HepG2 (cell line): ENCODE measurements around the gene ABHD15. TPM values are rescaled to one million over a fixed set of nuclear protein-coding genes. Genes with fewer than 3 reads are reported as not detected.

Experiments
- KAT2B ChIP-seq: fragments of 150-350 bp; IDR thresholded peaks from 2 replicates; pipeline ENCODE4 v1.6.1; 2014; ENCODE audit warnings: low read depth, low read length, borderline replicate concordance
- KIAA2018 ChIP-seq: sonication (generic); formaldehyde crosslinking; IDR thresholded peaks from 2 replicates; pipeline ENCODE4 v1.5.0; 2020; ENCODE audit warnings: mild to moderate bottlenecking, missing genetic modification reagents, borderline replicate concordance
- MIXL1 ChIP-seq: IDR thresholded peaks from 2 replicates; pipeline ENCODE4 v1.6.1; 2016
- SRF ChIP-seq: IDR thresholded peaks from 2 replicates; pipeline ENCODE4 v1.6.1; 2011; ENCODE audit warnings: mild to moderate bottlenecking, low read depth, low read length, moderate library complexity
- ZNF75D ChIP-seq: sonication (generic); formaldehyde crosslinking; IDR thresholded peaks from 2 replicates; pipeline ENCODE4 v1.8.1; 2023; ENCODE audit warnings: missing genetic modification reagents, mild to moderate bottlenecking, borderline replicate concordance
- polyA plus RNA-seq, 8 experiments: library from polyadenylated mRNA; depleted of rRNA in 3 of 8; stranded (reverse) in 7 of 8; unstranded in 1 of 8; fragments of >200 nt; fragmentation: Illumina TruSeq in 4 of 8; extraction: Trizol in 4 of 8; gene quantifications; 2 replicates each; pipeline versions ENCODE4 v1.2.1 to v1.2.3, GENCODE V29; 2011 to 2016; ENCODE audit warnings: low read depth in 4 of 8, missing spikeins in 1 of 8, mixed read lengths in 1 of 8; ENCODE audit not compliant: insufficient read depth in 1 of 8
- total RNA-seq, 5 experiments: library from RNA; depleted of rRNA; stranded (reverse); fragments of >200 nt; fragmentation: Illumina TruSeq; extraction: Trizol; gene quantifications; 2 replicates each; pipeline ENCODE4 v1.2.3, GENCODE V29; 2016; ENCODE audit warnings: low read depth in 1 of 5

ABHD15 gene
- total and polyA plus RNA-seq, 2 of the 13 experiments (the other 11 are each of a cell fraction or from before 2014, with no cell fraction given), result 2.4 to 7.7 TPM

- TF ChIP-seq KIAA2018 (CRISPR knock-in tag) (no peak), ZNF75D (CRISPR knock-in tag) (no peak), SRF (no peak), KAT2B (no peak), MIXL1 (CRISPR knock-in tag) (no peak)
Observed at GRCh38 chr17:29582772-29583171, 15.9 kb upstream of the ABHD15 start (continued).
